ENCODE data around the gene SRRT. TPM values are rescaled to one million over a fixed set of nuclear protein-coding genes. Genes with fewer than 3 reads are reported as not detected.
A peak's percentile ranks its signal among the peaks of the same experiment; 100 is the strongest.

The SRRT gene
- total RNA-seq, 1 donor from 2014 or later = 60.4 TPM

DNA sequence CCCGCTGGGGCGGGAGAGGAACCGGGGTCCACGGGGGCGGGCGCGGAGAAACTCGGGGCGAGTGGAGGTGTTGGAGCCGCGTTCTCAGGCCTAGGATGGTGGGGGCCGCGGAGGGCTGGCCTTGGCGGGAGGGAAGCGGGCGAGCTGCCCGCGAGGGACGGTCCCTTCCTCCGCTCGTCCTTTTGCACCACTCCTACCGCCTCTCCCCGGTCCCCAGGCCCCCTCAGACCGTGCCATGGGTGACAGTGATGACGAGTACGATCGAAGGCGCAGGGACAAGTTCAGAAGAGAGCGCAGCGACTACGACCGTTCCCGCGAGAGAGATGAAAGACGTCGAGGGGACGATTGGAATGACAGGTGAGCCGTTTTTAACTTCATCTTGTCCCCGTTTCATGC is 451 bp downstream of the SRRT start:
- peaks cover 46% of the 10 kb centered on the region for H3K4me1 Mint-ChIP-seq
- TF ChIP-seq, protein P1, sequence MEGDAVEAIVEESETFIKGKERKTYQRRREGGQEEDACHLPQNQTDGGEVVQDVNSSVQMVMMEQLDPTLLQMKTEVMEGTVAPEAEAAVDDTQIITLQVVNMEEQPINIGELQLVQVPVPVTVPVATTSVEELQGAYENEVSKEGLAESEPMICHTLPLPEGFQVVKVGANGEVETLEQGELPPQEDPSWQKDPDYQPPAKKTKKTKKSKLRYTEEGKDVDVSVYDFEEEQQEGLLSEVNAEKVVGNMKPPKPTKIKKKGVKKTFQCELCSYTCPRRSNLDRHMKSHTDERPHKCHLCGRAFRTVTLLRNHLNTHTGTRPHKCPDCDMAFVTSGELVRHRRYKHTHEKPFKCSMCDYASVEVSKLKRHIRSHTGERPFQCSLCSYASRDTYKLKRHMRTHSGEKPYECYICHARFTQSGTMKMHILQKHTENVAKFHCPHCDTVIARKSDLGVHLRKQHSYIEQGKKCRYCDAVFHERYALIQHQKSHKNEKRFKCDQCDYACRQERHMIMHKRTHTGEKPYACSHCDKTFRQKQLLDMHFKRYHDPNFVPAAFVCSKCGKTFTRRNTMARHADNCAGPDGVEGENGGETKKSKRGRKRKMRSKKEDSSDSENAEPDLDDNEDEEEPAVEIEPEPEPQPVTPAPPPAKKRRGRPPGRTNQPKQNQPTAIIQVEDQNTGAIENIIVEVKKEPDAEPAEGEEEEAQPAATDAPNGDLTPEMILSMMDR (IDR thresholded peaks at IDR 0.05) = no peak
- TF ChIP-seq EZH2phosphoT487 (IDR thresholded peaks at IDR 0.05) (no peak), EZH2 (IDR thresholded peaks at IDR 0.05) (no peak)
- Histone ChIP-seq H3F3A (ENCODE audit: low read depth) (peaks cover 50% of the 10 kb centered on the region), H4K20me1 (ENCODE audit: low read depth) (peaks cover 52% of the 10 kb centered on the region), H3K9ac (peak overlapping the region; percentile 96), H3K27me3 (no peaks in the 10 kb centered on the region), H2AFZ (replicated peaks) (no peak overlapping the region), H3K27ac (peak overlapping the region; percentile 95), H3K9me3 (ENCODE audit: low read depth) (no peaks in the 10 kb centered on the region), H3K4me1 (peaks cover 30% of the 10 kb centered on the region), H3K4me3 (peak overlapping the region; percentile 91), H3K36me3 (peaks cover 7% of the 10 kb centered on the region), H3K4me2 (peak overlapping the region; percentile 93), H3K79me2 (ENCODE audit: low read depth) (peaks cover 54% of the 10 kb centered on the region)
- peak overlapping the region; percentile 91 for H3K27ac Mint-ChIP-seq
- H3K36me3 Mint-ChIP-seq = peaks cover 32% of the 10 kb centered on the region
- peaks cover 5% of the 10 kb centered on the region for H3K27me3 Mint-ChIP-seq (ENCODE audit: insufficient read depth, low read depth)
- H3K4me3 Mint-ChIP-seq = peak overlapping the region; percentile 99
- no peaks in the 10 kb centered on the region for H3K9me3 Mint-ChIP-seq
- peak; percentile 47 for DNase-seq (ENCODE audit: low spot score)

DNA sequence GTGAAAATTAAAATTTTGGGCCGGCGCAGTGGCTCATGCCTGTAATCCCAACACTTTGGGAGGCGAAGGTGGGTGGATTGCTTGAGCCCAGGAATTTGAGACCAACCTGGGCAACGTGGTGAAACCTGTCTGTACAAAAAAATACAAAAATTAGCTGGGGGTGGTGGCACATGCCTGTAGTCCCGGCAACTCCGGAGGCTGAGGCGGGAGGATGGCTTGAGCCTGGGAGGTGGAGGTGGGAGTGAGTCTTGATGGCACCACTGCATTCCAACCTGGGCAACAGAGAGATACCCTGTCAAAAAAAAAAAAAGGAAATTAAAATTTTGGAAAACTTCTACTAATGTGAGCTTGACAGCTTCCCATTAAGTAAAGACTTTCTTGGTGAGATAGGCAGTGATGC is 3.1 kb downstream of the SRRT start:
- no peak for TF ChIP-seq EZH2 (IDR thresholded peaks at IDR 0.05)
- no peak for TF ChIP-seq EZH2phosphoT487 (IDR thresholded peaks at IDR 0.05)
- TF ChIP-seq, protein P1 (IDR thresholded peaks at IDR 0.05) = no peak
- H2AFZ ChIP-seq (replicated peaks) = no peak overlapping the region
- H4K20me1 ChIP-seq (ENCODE audit: low read depth) = peaks cover 76% of the 10 kb centered on the region
- H3F3A ChIP-seq (ENCODE audit: low read depth) = peaks cover 55% of the 10 kb centered on the region
- H3K27me3 ChIP-seq = no peaks in the 10 kb centered on the region
- H3K27ac ChIP-seq = no peak overlapping the region
- H3K79me2 ChIP-seq (ENCODE audit: low read depth) = peaks cover 79% of the 10 kb centered on the region
- peak overlapping the region; percentile 93 for H3K4me2 ChIP-seq
- H3K9me3 Mint-ChIP-seq = no peaks in the 10 kb centered on the region
- no peak overlapping the region for H3K4me3 ChIP-seq
- no peak overlapping the region for H3K27ac Mint-ChIP-seq
- H3K4me3 Mint-ChIP-seq = peak overlapping the region; percentile 48
- H3K36me3 Mint-ChIP-seq = peaks cover 42% of the 10 kb centered on the region
- H3K36me3 ChIP-seq = peaks cover 8% of the 10 kb centered on the region
- H3K9me3 ChIP-seq (ENCODE audit: low read depth) = no peaks in the 10 kb centered on the region
- peaks cover 30% of the 10 kb centered on the region for H3K4me1 ChIP-seq
- peaks cover 7% of the 10 kb centered on the region for H3K27me3 Mint-ChIP-seq (ENCODE audit: insufficient read depth, low read depth)
- peaks cover 49% of the 10 kb centered on the region for H3K4me1 Mint-ChIP-seq
- H3K9ac ChIP-seq = no peak overlapping the region
- no peak for DNase-seq (ENCODE audit: low spot score)

DNA sequence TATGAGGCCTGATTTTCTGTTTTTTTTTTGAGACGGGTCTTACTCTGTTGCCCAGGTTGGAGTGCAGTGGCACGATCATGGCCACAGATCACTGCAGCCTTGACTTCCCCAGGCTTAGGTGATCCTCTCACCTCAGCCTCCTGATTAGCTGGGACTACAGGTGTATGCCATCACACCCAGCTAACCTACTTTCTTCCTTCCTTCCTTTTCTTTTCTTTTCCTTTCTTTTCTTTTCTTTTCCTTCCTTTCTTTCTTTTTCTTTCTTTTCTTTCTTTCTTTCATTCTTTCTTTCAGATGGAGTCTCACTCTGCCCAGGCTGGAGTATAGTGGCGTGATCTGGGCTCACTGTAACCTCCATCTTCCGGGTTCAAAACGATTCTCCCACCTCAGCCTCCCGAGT is 3.8 kb downstream of the SRRT start:
- H3K9me3 Mint-ChIP-seq = no peaks in the 10 kb centered on the region
- Histone ChIP-seq H2AFZ (replicated peaks) (no peak overlapping the region), H3K4me1 (peaks cover 30% of the 10 kb centered on the region), H3K79me2 (ENCODE audit: low read depth) (peaks cover 86% of the 10 kb centered on the region), H3K27ac (no peak overlapping the region), H3F3A (ENCODE audit: low read depth) (peaks cover 56% of the 10 kb centered on the region), H3K9ac (no peak overlapping the region), H3K9me3 (ENCODE audit: low read depth) (no peaks in the 10 kb centered on the region), H3K4me2 (no peak overlapping the region), H4K20me1 (ENCODE audit: low read depth) (peaks cover 80% of the 10 kb centered on the region), H3K27me3 (no peaks in the 10 kb centered on the region), H3K4me3 (no peak overlapping the region), H3K36me3 (peaks cover 13% of the 10 kb centered on the region)
- peaks cover 45% of the 10 kb centered on the region for H3K36me3 Mint-ChIP-seq
- TF ChIP-seq EZH2phosphoT487 (IDR thresholded peaks at IDR 0.05) (no peak), EZH2 (IDR thresholded peaks at IDR 0.05) (no peak)
- TF ChIP-seq, protein P1 (IDR thresholded peaks at IDR 0.05) = no peak
- peaks cover 46% of the 10 kb centered on the region for H3K4me1 Mint-ChIP-seq
- no peak overlapping the region for H3K27ac Mint-ChIP-seq
- no peak overlapping the region for H3K4me3 Mint-ChIP-seq
- no peak for DNase-seq (ENCODE audit: low spot score)
- H3K27me3 Mint-ChIP-seq (ENCODE audit: insufficient read depth, low read depth) = peaks cover 10% of the 10 kb centered on the region
